PC-9 (cell line): ENCODE measurements around the gene ZNF705A. TPM values are rescaled to one million over a fixed set of nuclear protein-coding genes. Genes with fewer than 3 reads are reported as not detected.
"Not testable (repeated sequence)": the region's sequence is repeated elsewhere in the genome, so short reads cannot be mapped to it uniquely, and the experiment has no call there.

Experiments used
- BruUV-seq: library from RNA; stranded (reverse); fragments of 400-500 nt; replicated peaks from 2 replicates; lab custom pipeline; 2021; lab: Mats Ljungman, UMichigan
- CTCF ChIA-PET: fragments of 300-600 bp; sonication (Branson Sonifier 250); formaldehyde crosslinking; loops from one replicate; lab custom pipeline; 2022; ENCODE audit warnings: antibody characterized with exemption; lab: Charles Lee
- POLR2A ChIA-PET: fragments of 300-600 bp; sonication (Branson Sonifier 250); formaldehyde crosslinking; loops from one replicate; lab custom pipeline; 2022; ENCODE audit warnings: antibody characterized with exemption; ENCODE audit not compliant: unreplicated experiment; lab: Charles Lee
- DNase-seq, 2 experiments: peaks; one replicate each; pipeline versions ENCODE4 v3.0.0 to v3.0.0-alpha.2; 2015 to 2022; ENCODE audit warnings: mixed read lengths in 1 of 2
- H2AFZ ChIP-seq: fragments of 200-600 bp; sonication (generic); 2 replicates; pipeline ENCODE4 v1.8.1; 2017; ENCODE audit warnings: antibody characterized with exemption
- H3F3A ChIP-seq: fragments of 200-600 bp; sonication (generic); 2 replicates; pipeline ENCODE4 v1.8.1; 2017; ENCODE audit warnings: antibody characterized with exemption, mild to moderate bottlenecking, low read depth; ENCODE audit not compliant: insufficient read depth
- H3K27ac ChIP-seq: fragments of 200-600 bp; sonication (generic); 2 replicates; pipeline ENCODE4 v1.6.1; 2016; ENCODE audit warnings: mixed run types
- H3K27me3 ChIP-seq: fragments of 200-600 bp; sonication (generic); 2 replicates; pipeline ENCODE4 v1.6.1; 2016; ENCODE audit warnings: low read depth, mixed run types; ENCODE audit not compliant: insufficient read depth
- H3K36me3 ChIP-seq: fragments of 200-600 bp; sonication (generic); 2 replicates; pipeline ENCODE4 v1.6.1; 2016; ENCODE audit warnings: low read depth, mixed run types
- H3K4me1 ChIP-seq: fragments of 200-600 bp; sonication (generic); replicated peaks from 2 replicates; pipeline ENCODE4 v1.6.1; 2016; ENCODE audit warnings: mixed run types; ENCODE audit not compliant: insufficient read depth
- H3K4me2 ChIP-seq: fragments of 200-600 bp; sonication (generic); 2 replicates; pipeline ENCODE4 v1.6.1; 2017; ENCODE audit warnings: mixed run types
- H3K4me3 ChIP-seq: fragments of 200-600 bp; sonication (generic); 2 replicates; pipeline ENCODE4 v1.6.1; 2016; ENCODE audit warnings: mixed run types
- H3K79me2 ChIP-seq: fragments of 200-600 bp; sonication (generic); 2 replicates; pipeline ENCODE4 v1.6.1; 2017; ENCODE audit warnings: low read depth, mixed run types
- H3K9me2 ChIP-seq: fragments of 200-600 bp; sonication (generic); 2 replicates; pipeline ENCODE4 v1.8.1; 2017; ENCODE audit warnings: mild to moderate bottlenecking; ENCODE audit not compliant: insufficient read depth
- H3K9me3 ChIP-seq: fragments of 200-600 bp; sonication (generic); 2 replicates; pipeline ENCODE4 v1.8.1; 2016; ENCODE audit warnings: low read depth; ENCODE audit not compliant: insufficient read depth
- H4K20me1 ChIP-seq: fragments of 200-600 bp; sonication (generic); 2 replicates; pipeline ENCODE4 v1.8.1; 2017; ENCODE audit not compliant: insufficient read depth
- EZH2 ChIP-seq: fragments of 200-600 bp; sonication (generic); IDR thresholded peaks from 2 replicates; pipeline ENCODE4 v1.8.0; 2017; ENCODE audit warnings: antibody characterized with exemption, low read depth
- intact Hi-C: fragments of 100-400 bp; cut with micrococcal nuclease; formaldehyde crosslinking; loops from one replicate; pipeline ENCODE4 v1.10.0; 2022; ENCODE audit not compliant: unreplicated experiment
- total RNA-seq: library from RNA; stranded (reverse); gene quantifications from 2 replicates; pipeline ENCODE4 v1.2.3, GENCODE V29; 2021
- TF ChIP-seq, protein P1 (sequence below): fragments of 200-600 bp; sonication (generic); conservative IDR thresholded peaks from 2 replicates; pipeline ENCODE4 v1.6.1; 2017; ENCODE audit warnings: mixed run types, antibody characterized with exemption, mild to moderate bottlenecking, moderate library complexity

Gene ZNF705A
- total RNA-seq, 1 experiment from 2014 or later = not detected

- H3K4me1 ChIP-seq, H3K9me2 ChIP-seq, H3K27ac ChIP-seq, H2AFZ ChIP-seq, H3K27me3 ChIP-seq, H3K79me2 ChIP-seq, POLR2A ChIA-PET, intact Hi-C loops, H3F3A ChIP-seq, H3K9me3 ChIP-seq, BruUV-seq, H4K20me1 ChIP-seq, CTCF ChIA-PET, H3K36me3 ChIP-seq, DNase-seq, H3K4me2 ChIP-seq, H3K4me3 ChIP-seq: not testable (repeated sequence)
Measured at GRCh38 chr12:8134398-8134930, 22.4 kb upstream of the ZNF705A start.

GRCh38 chr12:8141647-8142046 is 15.2 kb upstream of the ZNF705A start:
- intact Hi-C loops, H3F3A ChIP-seq, H3K4me2 ChIP-seq, H3K4me1 ChIP-seq, H3K9me3 ChIP-seq, H3K27me3 ChIP-seq, H3K4me3 ChIP-seq, BruUV-seq, CTCF ChIA-PET, H3K9me2 ChIP-seq, POLR2A ChIA-PET, DNase-seq, H3K79me2 ChIP-seq, H2AFZ ChIP-seq, H3K27ac ChIP-seq, H4K20me1 ChIP-seq, H3K36me3 ChIP-seq: not testable (repeated sequence)

DNA sequence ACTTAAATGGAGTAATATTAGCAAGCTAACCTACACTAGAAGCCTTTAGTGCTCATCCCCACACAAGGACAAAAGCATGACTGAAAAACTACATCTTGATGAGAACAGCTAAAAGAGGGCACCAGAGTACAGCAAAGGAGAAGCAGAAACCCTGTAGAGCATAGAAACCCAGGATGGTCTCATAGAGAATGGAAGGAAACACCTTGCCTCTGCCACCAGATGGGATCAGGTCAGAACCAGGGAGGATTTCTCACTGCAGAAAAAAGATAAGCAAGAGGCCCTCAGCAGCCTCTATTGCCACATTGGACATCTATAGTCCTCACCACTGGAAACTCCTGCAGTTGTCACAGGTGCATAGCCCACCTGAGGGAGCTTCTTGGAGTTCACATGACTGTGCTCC is 13.6 kb upstream of the ZNF705A start:
- Histone ChIP-seq H3K4me3 (no peak overlapping the region), H4K20me1 (no peaks in the 10 kb centered on the region), H3F3A (no peaks in the 10 kb centered on the region), H3K36me3 (no peaks in the 10 kb centered on the region), H3K79me2 (no peaks in the 10 kb centered on the region), H3K27ac (no peak overlapping the region), H3K4me2 (no peak overlapping the region), H3K27me3 (no peaks in the 10 kb centered on the region), H3K4me1 (no peaks in the 10 kb centered on the region), H3K9me2 (no peaks in the 10 kb centered on the region), H2AFZ (no peak overlapping the region), H3K9me3 (no peaks in the 10 kb centered on the region)
- BruUV-seq = no TSS peak
- no peak for TF ChIP-seq EZH2
- TF ChIP-seq, protein P1, sequence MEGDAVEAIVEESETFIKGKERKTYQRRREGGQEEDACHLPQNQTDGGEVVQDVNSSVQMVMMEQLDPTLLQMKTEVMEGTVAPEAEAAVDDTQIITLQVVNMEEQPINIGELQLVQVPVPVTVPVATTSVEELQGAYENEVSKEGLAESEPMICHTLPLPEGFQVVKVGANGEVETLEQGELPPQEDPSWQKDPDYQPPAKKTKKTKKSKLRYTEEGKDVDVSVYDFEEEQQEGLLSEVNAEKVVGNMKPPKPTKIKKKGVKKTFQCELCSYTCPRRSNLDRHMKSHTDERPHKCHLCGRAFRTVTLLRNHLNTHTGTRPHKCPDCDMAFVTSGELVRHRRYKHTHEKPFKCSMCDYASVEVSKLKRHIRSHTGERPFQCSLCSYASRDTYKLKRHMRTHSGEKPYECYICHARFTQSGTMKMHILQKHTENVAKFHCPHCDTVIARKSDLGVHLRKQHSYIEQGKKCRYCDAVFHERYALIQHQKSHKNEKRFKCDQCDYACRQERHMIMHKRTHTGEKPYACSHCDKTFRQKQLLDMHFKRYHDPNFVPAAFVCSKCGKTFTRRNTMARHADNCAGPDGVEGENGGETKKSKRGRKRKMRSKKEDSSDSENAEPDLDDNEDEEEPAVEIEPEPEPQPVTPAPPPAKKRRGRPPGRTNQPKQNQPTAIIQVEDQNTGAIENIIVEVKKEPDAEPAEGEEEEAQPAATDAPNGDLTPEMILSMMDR = no peak
- no peak for DNase-seq
- intact Hi-C loops = no loop called here
- POLR2A ChIA-PET = no interaction called here
- CTCF ChIA-PET = interaction anchor here (0.6 kb wide), 1 partner anchor 88 kb away, joined by 3 read pairs; no protein-coding TSS in a partner anchor

- H3K9me3 ChIP-seq = no peaks in the 10 kb centered on the region
- no peak overlapping the region for H3K4me3 ChIP-seq
- CTCF ChIA-PET = no interaction called here
- H3K79me2 ChIP-seq = no peaks in the 10 kb centered on the region
- H2AFZ ChIP-seq = no peak overlapping the region
- intact Hi-C loops = no loop called here
- no peak overlapping the region for H3K4me2 ChIP-seq
- no peaks in the 10 kb centered on the region for H3F3A ChIP-seq
- H3K27me3 ChIP-seq = no peaks in the 10 kb centered on the region
- H3K4me1 ChIP-seq = no peaks in the 10 kb centered on the region
- no peaks in the 10 kb centered on the region for H3K36me3 ChIP-seq
- no peak for DNase-seq
- TF ChIP-seq, protein P1 = no peak
- TF ChIP-seq EZH2 = no peak
- no TSS peak for BruUV-seq
- no peaks in the 10 kb centered on the region for H4K20me1 ChIP-seq
- POLR2A ChIA-PET = no interaction called here
- no peaks in the 10 kb centered on the region for H3K9me2 ChIP-seq
- no peak overlapping the region for H3K27ac ChIP-seq
Measured at GRCh38 chr12:8145754-8146441, 10.9 kb upstream of the ZNF705A start.
